GM21529 (cell line): ENCODE results near the gene MUC5AC.

Source experiments
- ATAC-seq: cut with Tn5 transposase; IDR thresholded peaks from one replicate; pipeline ENCODE4 v1.9.1; 2021; ENCODE audit not compliant: unreplicated experiment

Gene MUC5AC

DNA sequence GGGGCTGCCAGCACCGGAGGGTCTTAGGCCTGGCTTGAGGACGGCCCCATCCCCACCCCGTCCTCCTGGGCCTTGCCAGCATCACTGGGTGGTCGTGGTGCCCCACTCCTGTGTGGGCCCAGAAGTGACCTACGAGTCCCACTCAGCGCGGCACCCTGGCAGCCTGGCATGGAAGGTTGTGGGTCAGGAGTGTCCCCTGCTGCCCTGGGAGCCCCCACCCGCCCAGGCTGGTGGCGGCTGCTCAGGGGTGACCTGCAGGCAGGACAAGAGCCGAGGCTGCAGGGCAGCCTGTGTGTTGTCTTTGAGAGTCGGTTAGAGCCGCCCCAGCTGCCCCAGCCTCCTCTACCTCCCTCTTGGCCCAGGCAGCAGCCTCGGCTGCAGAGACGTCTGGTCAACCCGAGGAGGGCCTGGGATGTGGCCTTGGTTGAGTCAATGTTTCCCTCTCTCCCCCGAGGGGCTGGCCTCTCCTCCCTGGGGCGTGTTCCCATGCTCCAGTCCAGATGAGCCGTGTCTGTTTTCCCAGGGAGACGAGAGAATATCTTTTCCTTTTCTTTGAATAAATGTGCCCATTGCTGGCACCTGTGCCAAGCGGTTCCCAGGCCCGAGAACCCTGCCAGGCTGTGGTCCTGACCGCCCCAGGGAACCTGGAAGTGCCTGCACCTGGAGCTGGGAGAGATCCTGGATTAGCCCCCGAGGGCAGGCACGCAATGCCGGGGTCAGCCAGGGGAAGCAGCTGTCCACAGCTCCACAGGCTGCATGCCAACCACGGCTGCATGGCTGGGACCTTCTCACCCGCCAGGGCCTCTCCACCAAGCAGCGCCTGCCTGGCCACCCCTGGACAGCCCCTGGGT lies 35.7 kb upstream of the MUC5AC start:
- no peak for ATAC-seq

DNA sequence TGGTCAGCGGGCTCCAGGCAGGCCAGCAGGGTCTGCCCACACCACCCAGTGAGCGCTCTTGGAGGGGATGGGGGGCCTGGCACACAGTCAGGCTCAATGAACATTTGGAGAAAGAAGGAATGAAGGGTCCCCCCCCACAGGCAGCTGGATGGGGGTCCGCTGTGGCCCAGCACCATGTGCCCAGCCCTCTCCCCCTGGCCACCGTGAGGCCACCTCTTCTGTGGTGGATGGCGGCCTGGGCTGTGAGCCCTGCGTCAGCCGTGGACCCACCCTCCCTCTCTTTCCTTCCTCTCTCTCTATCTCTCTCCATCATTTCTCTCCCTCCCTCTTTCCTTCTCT lies 35.1 kb upstream of the MUC5AC start:
- no peak for ATAC-seq

GRCh38 chr11:1123970-1124369 lies 33.8 kb upstream of the MUC5AC start:
- ATAC-seq: no peak

DNA sequence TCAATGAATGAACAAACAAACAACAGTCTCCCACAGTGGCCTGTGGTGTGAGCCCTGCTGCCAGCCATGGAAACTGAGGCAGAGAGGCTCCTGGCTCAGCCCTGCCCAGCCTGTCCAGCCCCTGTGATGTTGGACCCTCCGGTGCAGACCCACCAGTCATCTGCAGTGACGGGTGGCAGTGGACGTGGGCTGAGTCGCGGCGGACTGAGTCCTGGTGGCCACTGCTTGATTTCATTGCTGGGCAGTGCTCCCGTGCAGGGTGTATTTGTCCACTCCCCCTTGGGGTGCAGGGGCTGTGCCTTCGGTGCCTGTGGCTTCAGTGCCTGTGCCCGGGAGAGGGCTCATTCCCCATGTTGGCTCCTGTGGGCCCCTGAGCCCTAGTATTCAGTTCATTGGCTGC lies 31.9 kb upstream of the MUC5AC start:
- no peak for ATAC-seq

- ATAC-seq: no peak
Observed at GRCh38 chr11:1126491-1126926, 31.2 kb upstream of the MUC5AC start.

DNA sequence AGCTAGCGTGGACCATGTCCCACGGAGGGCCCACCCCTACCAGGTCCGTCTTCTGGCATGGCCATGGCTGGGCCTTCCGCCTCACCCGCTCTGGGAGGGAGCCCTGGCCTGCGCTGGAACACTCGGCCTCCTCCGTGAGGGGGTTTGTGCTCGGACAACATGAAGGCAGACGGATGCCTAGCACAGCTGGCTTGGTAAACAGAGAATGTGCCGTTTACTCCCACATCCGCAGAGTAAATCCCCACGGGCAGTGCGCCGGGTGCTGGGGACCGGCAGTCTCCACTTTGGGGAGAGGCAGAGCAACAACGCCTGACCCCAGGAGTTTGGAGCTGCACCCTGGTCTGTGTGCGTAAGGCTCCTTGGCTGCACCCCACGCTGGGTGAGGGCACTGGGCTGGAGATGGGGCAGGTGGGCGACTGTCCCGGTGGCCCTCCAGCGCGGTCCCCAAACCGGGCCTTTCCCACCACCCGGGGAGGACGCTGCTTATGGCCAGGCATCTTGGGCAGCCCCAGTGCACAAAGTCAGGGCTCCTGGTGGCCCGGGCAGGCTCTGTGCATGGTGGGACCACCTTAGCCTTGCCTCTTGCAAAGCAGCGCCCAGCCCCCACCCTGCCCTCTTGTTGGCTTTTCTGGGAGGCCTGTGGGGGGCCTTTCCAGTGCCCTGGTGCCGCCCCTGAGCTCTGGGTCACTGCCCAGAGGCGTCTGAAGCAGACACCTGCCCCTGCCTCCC lies 30.7 kb upstream of the MUC5AC start:
- no peak for ATAC-seq

DNA sequence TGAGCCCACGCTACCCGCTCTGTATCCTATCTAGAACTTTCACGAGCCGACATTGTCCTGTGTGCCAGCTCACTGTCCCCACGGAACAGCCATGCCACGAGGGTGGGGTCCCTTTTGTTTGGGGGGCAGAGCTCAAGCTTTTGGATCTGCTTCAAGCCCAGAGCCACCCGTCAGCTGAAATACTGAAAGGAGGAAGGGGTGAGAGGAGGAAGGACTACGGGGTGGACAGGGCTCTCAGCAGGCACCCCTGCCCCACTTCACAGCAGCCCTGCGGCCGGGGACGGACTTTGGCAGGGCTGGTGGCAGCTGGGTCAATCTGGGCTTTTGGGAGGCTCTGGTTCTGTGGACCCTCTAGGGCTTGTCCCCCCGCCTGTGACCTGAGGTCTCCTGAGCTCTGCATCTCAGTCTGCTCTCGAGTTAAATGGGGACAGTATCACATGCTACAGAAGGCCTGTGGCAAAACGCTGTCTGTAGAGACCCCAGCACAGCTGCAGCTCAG lies 30.0 kb upstream of the MUC5AC start:
- ATAC-seq: no peak

DNA sequence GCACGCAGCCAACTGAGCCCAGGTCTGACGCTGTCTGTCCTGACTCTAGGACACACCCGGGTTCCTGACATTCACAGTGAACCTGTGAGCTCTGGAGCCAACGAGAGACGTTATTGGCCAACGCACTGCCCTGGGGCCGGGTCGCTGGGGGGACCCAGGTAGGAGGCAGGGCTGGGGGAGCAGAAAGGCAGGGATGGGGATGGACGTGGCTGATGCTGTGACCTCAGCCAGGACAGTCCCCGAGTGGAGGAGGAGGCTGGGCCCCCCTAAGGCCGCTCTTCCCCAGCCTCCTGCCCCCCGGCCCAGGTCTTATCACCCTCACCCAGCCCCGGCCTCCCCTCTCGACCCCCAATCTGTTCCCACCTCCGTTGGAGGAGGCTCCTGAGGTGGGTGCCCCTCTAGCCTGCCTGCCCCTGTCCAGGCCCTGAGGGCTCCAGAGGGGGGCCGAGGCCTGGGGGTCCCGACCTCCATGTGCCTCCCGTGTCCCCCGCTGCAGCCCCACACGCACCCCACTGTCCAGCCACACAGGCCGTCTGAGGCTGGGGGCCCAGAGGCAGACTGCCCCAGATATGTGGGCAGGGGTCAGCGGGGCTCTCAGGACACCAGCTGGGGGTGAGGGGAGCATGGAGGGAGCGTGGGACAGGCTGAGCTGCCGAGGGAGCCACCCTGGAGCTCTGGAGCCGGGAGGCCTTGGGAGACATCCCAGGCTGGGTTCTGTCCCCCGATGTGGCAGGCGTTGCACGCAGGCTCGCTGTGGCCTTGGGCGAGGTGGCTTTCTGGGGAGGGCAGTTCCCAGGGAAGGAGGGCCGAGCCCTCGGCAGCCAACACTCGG lies 29.2 kb upstream of the MUC5AC start:
- no peak for ATAC-seq

GRCh38 chr11:1129143-1129610 lies 28.6 kb upstream of the MUC5AC start:
- ATAC-seq: no peak

DNA sequence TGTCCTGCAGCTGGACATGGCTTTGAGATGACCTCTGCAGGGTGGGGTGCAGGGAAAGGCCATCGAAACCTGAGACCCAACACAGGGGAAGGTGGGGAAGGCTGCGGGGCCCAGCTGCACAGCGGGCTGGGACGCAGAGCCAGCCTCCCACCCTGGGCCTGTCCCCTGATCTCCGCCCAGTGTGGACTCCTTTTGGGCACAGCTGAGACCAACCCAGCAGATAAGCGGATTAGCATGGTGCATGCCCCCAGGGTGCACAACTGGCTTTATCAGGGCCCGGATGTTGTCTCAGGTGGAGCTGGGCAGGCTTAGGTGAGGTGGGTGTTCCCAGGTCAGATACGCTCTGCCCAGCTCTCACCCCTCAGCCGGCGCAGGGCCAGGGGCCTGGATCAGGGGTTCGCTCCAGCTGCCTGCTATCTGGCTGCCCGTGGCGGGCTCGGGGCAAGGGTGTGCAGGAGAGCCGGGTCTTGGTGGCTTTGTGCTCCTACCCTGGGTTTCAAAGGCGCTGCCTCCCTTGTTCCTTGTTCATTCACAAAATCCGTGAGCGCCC lies 28.1 kb upstream of the MUC5AC start:
- ATAC-seq: no peak

- ATAC-seq: no peak
Observed at GRCh38 chr11:1130276-1131032, 27.3 kb upstream of the MUC5AC start.

DNA sequence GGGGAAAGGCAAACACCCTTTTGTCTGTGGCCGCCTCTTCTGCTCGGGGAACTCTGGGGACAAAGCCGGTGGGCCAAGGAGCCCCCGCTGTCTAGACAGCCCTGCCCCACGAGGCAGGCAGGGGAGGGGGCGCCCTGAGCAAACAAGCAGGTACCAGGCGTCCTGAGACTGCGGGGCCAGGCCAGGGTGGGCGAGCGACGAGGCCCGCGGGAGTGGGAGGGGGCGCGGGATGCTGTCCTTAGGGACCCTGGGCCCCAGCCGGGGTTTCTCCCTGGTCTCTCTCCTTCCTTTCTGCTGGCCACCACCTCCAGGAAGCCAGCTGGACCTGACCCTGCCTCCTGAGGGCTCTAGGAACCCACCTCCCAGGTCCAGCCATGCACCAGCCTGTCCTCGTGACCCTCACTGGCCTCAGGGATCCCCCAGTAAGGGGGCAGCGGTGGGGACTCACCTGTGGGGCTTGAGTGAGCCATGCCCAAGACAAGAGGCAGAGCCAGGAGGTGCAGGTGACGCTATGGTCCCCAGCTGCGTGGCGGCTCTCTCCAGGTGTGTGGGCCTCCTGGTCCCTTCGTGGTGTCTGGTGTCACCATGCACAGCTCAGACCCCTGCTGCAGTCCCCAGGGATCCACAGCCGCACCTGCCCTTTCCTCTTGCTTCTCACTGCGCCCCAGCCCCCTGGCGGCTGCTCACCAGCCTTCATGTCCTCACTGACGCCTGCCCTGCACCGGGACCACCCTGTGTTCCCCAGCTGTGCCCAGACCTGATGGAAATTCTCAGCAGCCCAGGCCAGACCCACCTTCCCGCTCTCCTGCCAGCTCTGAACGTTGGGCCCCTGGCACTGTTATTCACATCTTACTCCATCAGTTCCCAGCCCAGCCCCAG lies 26.5 kb upstream of the MUC5AC start:
- ATAC-seq: no peak

DNA sequence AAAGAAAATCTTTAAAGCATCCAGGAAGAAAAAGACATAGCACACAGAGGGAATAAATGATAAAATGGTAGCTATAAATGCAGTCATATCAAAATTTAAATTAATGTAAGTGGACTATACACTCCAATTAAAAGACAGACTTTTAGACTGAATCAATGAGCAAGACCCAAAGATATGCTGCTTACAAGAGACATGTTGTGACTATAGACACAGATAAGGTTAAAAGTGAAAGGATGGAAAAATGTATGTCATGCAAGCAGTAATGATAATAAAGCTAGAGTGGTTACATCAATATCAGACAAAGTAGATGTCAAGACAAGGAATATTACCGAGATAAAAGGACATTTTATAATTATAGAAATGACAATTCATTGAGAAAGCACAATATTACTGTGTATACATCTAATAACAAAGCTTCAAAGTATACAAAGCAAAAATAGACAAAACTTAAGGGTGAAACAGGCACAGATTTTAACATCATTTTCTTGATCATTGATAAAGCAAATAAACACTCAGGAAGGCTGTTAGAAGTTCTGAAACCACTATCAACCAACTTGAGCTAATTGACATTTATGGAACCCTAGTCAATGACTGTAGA lies 22.8 kb upstream of the MUC5AC start:
- ATAC-seq: no peak

DNA sequence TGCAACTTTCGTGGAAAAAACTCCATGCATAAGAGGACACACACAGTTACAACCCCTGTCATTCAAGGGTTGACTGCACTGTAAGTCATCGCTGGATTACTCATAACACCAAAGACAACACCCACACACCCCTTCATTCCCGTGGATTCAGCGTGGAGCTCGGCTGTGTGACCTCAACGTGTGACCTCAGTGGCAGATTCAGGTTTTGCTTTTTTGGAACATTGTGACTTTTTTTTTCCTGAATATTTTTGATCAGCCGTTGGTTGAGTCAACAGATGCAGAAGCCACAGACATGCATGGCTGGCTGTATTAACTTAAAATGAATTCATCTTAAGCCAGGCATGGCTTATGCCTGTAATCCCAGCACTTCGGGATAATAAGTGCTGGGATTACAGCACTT lies 19.7 kb upstream of the MUC5AC start:
- ATAC-seq: no peak

DNA sequence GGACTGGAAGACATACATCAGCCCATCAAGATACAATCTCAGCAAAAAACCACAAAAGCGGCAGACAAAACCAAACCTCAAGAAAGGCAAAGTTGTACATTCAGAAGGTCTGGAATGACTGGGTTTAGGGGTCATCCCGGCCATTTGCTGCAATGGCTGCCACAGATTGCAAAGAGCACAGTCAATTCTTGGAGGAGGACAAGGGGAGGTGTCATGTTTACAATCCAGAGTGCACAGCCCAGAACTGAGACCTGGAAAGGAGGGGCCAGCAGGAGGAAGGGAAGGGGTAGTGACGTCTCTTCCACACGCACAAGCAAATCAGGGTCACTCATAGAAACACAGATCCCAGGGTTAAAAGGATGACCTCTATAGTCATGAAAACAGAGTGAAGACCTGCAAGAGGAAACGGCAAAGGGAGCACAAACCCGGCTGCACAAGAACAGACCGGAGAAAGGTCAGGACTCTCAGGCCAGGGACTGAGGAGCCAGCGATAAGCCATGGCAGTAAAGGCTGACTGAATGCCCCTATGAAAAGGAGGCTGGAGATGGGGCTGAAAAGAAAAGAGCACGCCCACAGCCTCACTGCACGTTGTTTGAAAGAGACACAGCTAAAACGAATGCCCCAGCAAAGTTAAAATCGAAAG lies 18.2 kb upstream of the MUC5AC start:
- no peak for ATAC-seq

GRCh38 chr11:1140642-1141490 lies 16.9 kb upstream of the MUC5AC start:
- no peak for ATAC-seq

DNA sequence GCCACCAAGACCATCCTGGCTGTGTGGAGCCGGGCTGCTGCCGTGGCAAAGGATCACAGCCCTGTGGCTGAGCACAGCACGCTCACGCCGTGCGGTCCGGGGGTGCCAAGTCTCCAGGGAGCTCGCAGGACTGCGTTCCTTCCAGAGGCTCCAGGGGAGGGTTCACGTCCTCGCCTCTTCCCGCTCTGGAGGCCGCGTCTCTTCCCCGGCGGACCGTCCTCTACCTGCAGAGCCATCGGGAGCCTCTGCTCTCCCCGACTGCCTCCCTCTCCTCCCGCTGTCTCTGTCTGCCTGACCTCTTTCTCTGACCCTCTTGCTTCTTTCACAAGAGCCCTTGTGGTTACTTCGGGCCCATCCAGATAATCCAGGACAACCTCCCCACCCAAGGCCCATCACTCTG lies 11.4 kb upstream of the MUC5AC start:
- no peak for ATAC-seq

DNA sequence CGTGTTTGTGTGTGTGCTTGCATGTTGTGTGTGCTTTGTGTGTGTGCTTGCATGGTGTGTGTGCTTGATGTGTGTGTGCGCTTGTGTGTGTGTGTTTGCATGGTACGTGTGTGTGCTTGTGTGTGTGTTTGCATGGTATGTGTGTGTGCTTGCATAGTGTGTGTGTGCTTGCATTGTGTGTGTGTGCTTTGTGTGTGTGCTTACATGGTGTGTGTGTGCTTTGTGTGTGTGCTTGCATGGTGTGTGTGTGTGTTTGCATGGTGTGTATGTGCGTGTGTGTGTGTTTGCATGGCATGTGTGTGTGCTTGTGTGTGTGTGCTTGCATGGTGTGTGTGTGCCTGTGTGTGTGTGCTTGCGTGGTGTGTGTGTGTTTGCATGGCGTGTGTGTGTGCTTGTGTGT lies 10.0 kb upstream of the MUC5AC start:
- no peak for ATAC-seq
